AG04450 (cell line): ENCODE results near the gene FAM83C. TPM values are rescaled to one million over a fixed set of nuclear protein-coding genes. Genes with fewer than 3 reads are reported as not detected.

Experiments
- CTCF ChIA-PET: fragments of 300-600, 350-600 bp; formaldehyde crosslinking; extraction: SDS; loops from one replicate; lab custom pipeline; 2022; ENCODE audit warnings: antibody characterized with exemption, inconsistent platforms; lab: Charles Lee
- POLR2A ChIA-PET: fragments of 350-600 bp; formaldehyde crosslinking; extraction: SDS; loops from one replicate; lab custom pipeline; 2021; ENCODE audit warnings: antibody characterized with exemption, inconsistent platforms; lab: Yijun Ruan, JAX
- DNase-seq: peaks from one replicate; pipeline ENCODE4 v3.0.0-alpha.2; 2011; ENCODE audit warnings: low read depth, low spot score
- H3K27ac ChIP-seq: one replicate; pipeline ENCODE4 v1.5.1; 2012; ENCODE audit warnings: low read depth, low read length, control low read depth
- H3K27me3 ChIP-seq: one replicate; pipeline ENCODE4 v1.6.0; 2012; ENCODE audit warnings: low read length; ENCODE audit not compliant: control insufficient read depth, insufficient read depth
- H3K4me3 ChIP-seq: 2 replicates; pipeline ENCODE4 v1.5.1; 2011; ENCODE audit warnings: mild to moderate bottlenecking, low read depth, low read length, control low read depth
- H3K9me3 ChIP-seq: 2 replicates; pipeline ENCODE4 v1.5.1; 2012; ENCODE audit warnings: low read length; ENCODE audit not compliant: control insufficient read depth, insufficient read depth
- polyA plus RNA-seq: library from polyadenylated mRNA; depleted of rRNA; stranded (reverse); fragments of >200 nt; gene quantifications from 2 replicates; pipeline ENCODE4 v1.2.3, GENCODE V29; 2011
- TF ChIP-seq, protein P1 (sequence below): IDR thresholded peaks from 2 replicates; pipeline ENCODE4 v1.5.1; 2011; ENCODE audit warnings: low read depth, low read length, control low read depth, inconsistent platforms

FAM83C gene
- polyA plus RNA-seq, 1 experiment: not detected

DNA sequence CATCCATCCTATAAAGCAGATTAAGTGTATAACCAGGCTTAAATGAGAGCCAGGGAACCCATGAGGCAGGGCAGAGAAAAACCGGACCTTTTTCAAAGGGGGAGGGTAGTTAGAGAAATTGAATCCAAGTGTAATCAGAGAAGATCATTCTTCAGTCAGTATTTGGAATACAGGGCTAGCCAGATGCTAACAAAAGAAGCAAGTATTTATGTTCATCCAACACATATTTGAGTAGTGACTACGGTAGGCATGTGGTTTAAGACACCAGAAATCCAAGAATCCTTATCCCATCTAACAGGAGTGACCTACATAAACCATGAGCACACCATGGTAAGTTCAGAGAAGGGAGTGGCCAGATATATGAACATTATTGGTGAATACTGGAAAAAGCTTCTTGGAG, 46.8 kb upstream of the FAM83C start:
- H3K4me3 ChIP-seq: no peak overlapping the region
- no peaks in the 10 kb centered on the region for H3K27me3 ChIP-seq
- no peaks in the 10 kb centered on the region for H3K9me3 ChIP-seq
- ChIA-PET CTCF (no interaction called here), POLR2A (interaction anchor here (0.6 to 1.0 kb wide), 3 partner anchors 32 to 49 kb away, joined by 3 to 8 read pairs (median 3); no protein-coding TSS in a partner anchor)
- DNase-seq: peak; percentile 93
- H3K27ac ChIP-seq: peak overlapping the region; percentile 65
- TF ChIP-seq, protein P1, sequence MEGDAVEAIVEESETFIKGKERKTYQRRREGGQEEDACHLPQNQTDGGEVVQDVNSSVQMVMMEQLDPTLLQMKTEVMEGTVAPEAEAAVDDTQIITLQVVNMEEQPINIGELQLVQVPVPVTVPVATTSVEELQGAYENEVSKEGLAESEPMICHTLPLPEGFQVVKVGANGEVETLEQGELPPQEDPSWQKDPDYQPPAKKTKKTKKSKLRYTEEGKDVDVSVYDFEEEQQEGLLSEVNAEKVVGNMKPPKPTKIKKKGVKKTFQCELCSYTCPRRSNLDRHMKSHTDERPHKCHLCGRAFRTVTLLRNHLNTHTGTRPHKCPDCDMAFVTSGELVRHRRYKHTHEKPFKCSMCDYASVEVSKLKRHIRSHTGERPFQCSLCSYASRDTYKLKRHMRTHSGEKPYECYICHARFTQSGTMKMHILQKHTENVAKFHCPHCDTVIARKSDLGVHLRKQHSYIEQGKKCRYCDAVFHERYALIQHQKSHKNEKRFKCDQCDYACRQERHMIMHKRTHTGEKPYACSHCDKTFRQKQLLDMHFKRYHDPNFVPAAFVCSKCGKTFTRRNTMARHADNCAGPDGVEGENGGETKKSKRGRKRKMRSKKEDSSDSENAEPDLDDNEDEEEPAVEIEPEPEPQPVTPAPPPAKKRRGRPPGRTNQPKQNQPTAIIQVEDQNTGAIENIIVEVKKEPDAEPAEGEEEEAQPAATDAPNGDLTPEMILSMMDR: no peak

DNA sequence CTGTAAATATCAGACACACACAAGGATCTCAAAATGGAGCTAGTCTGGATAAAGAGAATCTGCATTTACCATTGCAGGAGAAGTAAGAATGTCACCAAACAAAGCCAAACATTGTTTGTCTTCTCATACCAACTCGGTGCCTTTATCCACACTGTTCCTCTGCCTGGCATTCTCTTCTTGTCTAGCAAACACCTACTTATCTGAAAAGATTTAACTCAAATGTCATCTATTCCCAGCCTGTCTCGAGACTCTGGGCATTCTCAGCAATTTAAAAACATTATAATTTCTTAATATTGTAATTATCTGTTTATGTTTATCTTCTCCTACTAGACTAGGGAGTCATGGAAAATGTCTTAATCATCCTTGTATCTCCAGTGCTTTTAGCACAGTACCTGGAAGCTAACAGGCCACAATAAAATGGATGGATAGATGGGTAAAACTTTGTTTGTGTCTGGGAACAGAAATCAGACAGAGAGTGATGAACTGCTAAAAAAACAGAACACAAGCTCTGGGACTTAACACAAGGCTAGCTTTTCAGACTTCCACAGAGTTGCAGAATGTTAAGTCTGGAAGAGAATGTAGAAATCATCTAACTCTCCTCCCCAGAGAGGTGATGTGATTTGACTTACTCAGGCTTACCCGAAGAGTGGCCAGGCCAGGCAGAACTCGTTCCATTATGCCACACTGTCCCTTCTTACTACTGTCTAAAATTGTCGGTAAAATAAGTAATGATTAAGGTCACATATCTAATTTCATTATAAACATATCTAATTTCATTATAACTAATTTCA, 42.3 kb upstream of the FAM83C start:
- CTCF ChIA-PET: interaction anchor here (0.8 to 1.5 kb wide), 5 partner anchors 27 to 190 kb away, joined by 3 to 5 read pairs (median 4); partner anchors contain the start of gene GDF5

DNA sequence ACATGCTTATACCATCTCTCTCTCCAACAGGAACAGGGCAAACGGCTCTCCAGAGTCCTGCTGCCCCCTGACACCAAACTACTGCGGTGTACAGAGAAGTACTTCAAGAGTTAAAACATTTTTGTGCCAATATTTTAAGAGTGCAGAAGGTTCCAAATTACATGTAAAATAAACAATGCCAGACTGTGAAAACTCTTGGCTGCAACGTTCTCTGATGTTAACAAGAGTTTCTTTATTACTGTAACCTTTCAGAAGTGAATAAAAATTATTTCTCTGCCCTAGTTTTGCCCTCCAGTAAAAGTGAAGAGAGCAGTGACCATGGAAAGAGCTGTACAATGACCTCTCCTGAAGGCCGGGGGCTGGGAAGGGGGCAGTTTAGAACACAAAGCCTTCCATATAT, 41.4 kb upstream of the FAM83C start:
- ChIA-PET POLR2A (interaction anchor here (0.8 to 1.2 kb wide), 3 partner anchors 13 to 36 kb away, joined by 3 to 4 read pairs (median 4); no protein-coding TSS in a partner anchor), CTCF (interaction anchor here (0.8 to 1.4 kb wide), 3 partner anchors 26 to 189 kb away, joined by 3 to 5 read pairs (median 3); partner anchors contain the start of gene GDF5)
- TF ChIP-seq, protein P1: no peak
- H3K4me3 ChIP-seq: no peak overlapping the region
- H3K27ac ChIP-seq: no peak overlapping the region
- DNase-seq: no peak
- no peaks in the 10 kb centered on the region for H3K9me3 ChIP-seq
- H3K27me3 ChIP-seq: no peaks in the 10 kb centered on the region

More for the DNA sequence above, 42.3 kb upstream of the FAM83C start:
- no peak overlapping the region for H3K4me3 ChIP-seq
- no peak overlapping the region for H3K27ac ChIP-seq
- H3K9me3 ChIP-seq: no peaks in the 10 kb centered on the region
- POLR2A ChIA-PET: interaction anchor here (0.8 to 1.2 kb wide), 3 partner anchors 14 to 35 kb away, joined by 3 to 4 read pairs (median 4); no protein-coding TSS in a partner anchor
- TF ChIP-seq, protein P1: no peak
- no peaks in the 10 kb centered on the region for H3K27me3 ChIP-seq
- no peak for DNase-seq

DNA sequence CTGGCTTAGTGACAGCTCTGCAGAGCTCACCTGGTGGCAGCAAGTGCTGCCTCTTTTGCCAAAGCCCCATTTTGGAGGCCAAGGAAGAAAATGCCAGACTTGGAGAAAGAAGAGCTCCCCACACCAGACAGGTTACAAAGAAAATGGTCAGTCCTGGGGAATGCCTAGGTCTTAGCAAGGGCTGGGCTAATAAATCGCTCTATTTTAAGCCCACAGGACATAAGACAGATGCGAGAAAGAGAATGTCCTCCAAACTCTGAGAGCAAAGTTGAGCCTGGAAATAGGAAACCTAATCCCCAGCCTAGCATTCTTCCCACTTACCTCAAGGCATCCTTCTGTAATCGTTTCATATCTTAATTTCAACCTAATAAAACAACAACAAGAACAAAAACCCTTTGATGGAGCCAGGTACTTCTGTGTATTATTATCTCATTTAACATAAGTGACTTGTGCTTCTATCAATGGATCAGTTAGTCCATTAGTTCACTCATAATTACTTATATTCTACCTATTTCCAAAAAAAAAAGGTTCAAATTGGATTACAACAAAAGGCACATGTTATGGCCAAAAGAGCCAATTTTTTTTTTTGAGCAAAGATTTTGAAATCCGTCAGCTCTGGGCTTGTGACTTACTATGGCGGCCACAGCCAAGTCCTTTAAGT, 40.4 kb upstream of the FAM83C start:
- POLR2A ChIA-PET: interaction anchor here (1.0 kb wide), 1 partner anchor 12 kb away, joined by 3 read pairs; no protein-coding TSS in a partner anchor
- Histone ChIP-seq H3K4me3 (no peak overlapping the region), H3K9me3 (no peaks in the 10 kb centered on the region), H3K27ac (no peak overlapping the region), H3K27me3 (no peaks in the 10 kb centered on the region)
- TF ChIP-seq, protein P1: no peak
- no peak for DNase-seq
- CTCF ChIA-PET: no interaction called here
